ENCODE data around the gene TTC12. TPM values are rescaled to one million over a fixed set of nuclear protein-coding genes. Genes with fewer than 3 reads are reported as not detected.

Gene TTC12
- polyA plus RNA-seq, 1 of the 3 experiments (the other 2 are of a cell fraction) = 15.1 TPM

- peaks cover 0 to 13% of the 10 kb centered on the region in 2 experiments; a peak in 2 of 4 replicates for H3K4me1 ChIP-seq (ENCODE audit: control insufficient read depth in 1 of 2, insufficient read depth in 2 of 2, low read depth in 1 of 2, low read length in 1 of 2)
- CTCF ChIA-PET = interaction anchor here (1.2 to 1.7 kb wide), 3 partner anchors 14 to 946 kb away, joined by 3 to 5 read pairs (median 4); no protein-coding TSS in a partner anchor
- H3K27me3 ChIP-seq (ENCODE audit: insufficient read depth) = no peaks in the 10 kb centered on the region
- H3K4me2 ChIP-seq = peak overlapping the region; percentile 85; the same call in 1 of the 2 replicates
- H2AFZ ChIP-seq (ENCODE audit: low read depth) = no peak overlapping the region
- H4K20me1 ChIP-seq (ENCODE audit: insufficient read depth) = no peaks in the 10 kb centered on the region
- H3K9me3 ChIP-seq = no peaks in the 10 kb centered on the region
- DNase-seq = no peak
- POLR2A ChIA-PET = no interaction called here
- H3K4me3 ChIP-seq (ENCODE audit: low read depth in 2 of 2, low read length in 1 of 2) = peak overlapping the region in 1 of 2 experiments; percentile 95; a peak in 1 of 4 replicates
- H3K36me3 ChIP-seq (replicated peaks in 1 of 2; ENCODE audit: control insufficient read depth in 1 of 2, insufficient read depth in 2 of 2, low read length in 1 of 2) = peaks cover 7 to 21% of the 10 kb centered on the region in 2 experiments
- no peaks in the 10 kb centered on the region for H3K79me2 ChIP-seq (ENCODE audit: insufficient read depth)
- no peak overlapping the region for H3K27ac ChIP-seq (ENCODE audit: low read depth in 2 of 2, low read length in 1 of 2)
- WGBS (ENCODE audit: low lambda C conversion rate) = 91% methylated on average over 6 of the region's 6 CpGs
- H3K9ac ChIP-seq = no peak overlapping the region
- H3K9me2 ChIP-seq = no peaks in the 10 kb centered on the region
- TF ChIP-seq USF1 (IDR thresholded peaks at IDR 0.05; ENCODE audit: borderline replicate concordance, low read depth) (no peak), ZBTB33 (IDR thresholded peaks at IDR 0.05; ENCODE audit: borderline replicate concordance, low read depth) (no peak), CHD2 (IDR thresholded peaks at IDR 0.05; ENCODE audit: low read length, partially characterized antibody) (no peak), JUND (IDR thresholded peaks at IDR 0.05) (no peak), IRF3 (IDR thresholded peaks at IDR 0.05; ENCODE audit: low read depth, low read length) (no peak), TCF12 (IDR thresholded peaks at IDR 0.05) (no peak), MXI1 (IDR thresholded peaks at IDR 0.05; ENCODE audit: low read depth, low read length) (no peak), NRF1 (IDR thresholded peaks at IDR 0.05; ENCODE audit: low read depth, low read length) (no peak), REST (IDR thresholded peaks at IDR 0.05; ENCODE audit: low read depth, low read length) (no peak), TAF1 (IDR thresholded peaks at IDR 0.05; ENCODE audit: borderline replicate concordance, low read depth, low read length) (no peak), POLR2AphosphoS5 (IDR thresholded peaks at IDR 0.05; ENCODE audit: low read depth, low read length) (no peak), PBX3 (IDR thresholded peaks at IDR 0.05) (no peak)
- H3F3A ChIP-seq (replicated peaks; ENCODE audit: insufficient read depth) = no peaks in the 10 kb centered on the region
These were observed 1.4 kb downstream of the TTC12 start for GRCh38 chr11:113315811-113316210.
